Endothelial cell of umbilical vein (primary cell): ENCODE results near the gene SLFN12L. TPM values are rescaled to one million over a fixed set of nuclear protein-coding genes. Genes with fewer than 3 reads are reported as not detected.
A peak's percentile ranks its signal among the peaks of the same experiment; 100 is the strongest.

ENCODE experiments used
- BruUV-seq: library from RNA; stranded (reverse); fragments of 400-500 nt; replicated peaks from 2 replicates; lab custom pipeline; 2021; lab: Mats Ljungman, UMichigan
- CTCF ChIA-PET: fragments of 300-600, 350-600 bp; sonication (Branson Sonifier 250); formaldehyde crosslinking; loops from one replicate; lab custom pipeline; 2021; ENCODE audit warnings: antibody characterized with exemption, inconsistent platforms; lab: Charles Lee
- POLR2A ChIA-PET: fragments of 300-600, 350-600 bp; sonication (Branson Sonifier 250); formaldehyde crosslinking; loops from one replicate; lab custom pipeline; 2021; ENCODE audit warnings: antibody characterized with exemption, inconsistent platforms; lab: Charles Lee
- DNase-seq: peaks from one replicate; pipeline ENCODE4 v3.0.0-alpha.2; 2011; ENCODE audit warnings: low read depth, low spot score
- FAIRE-seq: peaks from 2 replicates; lab custom pipeline; 2011; peaks lifted over from hg19 to GRCh38; lab: Jason Lieb, UNC
- H2AFZ ChIP-seq: 2 replicates; pipeline ENCODE4 v1.6.0; 2012; ENCODE audit warnings: low read depth, low read length, control low read depth, inconsistent platforms
- H3K27ac ChIP-seq: 2 replicates; pipeline ENCODE4 v1.5.1; 2011; ENCODE audit warnings: low read depth, mild to moderate bottlenecking, control low read depth, low read length, moderate library complexity; ENCODE audit not compliant: insufficient read depth
- H3K27me3 ChIP-seq, 2 experiments: 2 replicates each; pipeline versions ENCODE4 v1.6.0 to v1.6.1; 2011; ENCODE audit warnings: low read length in 2 of 2, mixed read lengths in 1 of 2; ENCODE audit not compliant: control insufficient read depth in 2 of 2, insufficient read depth in 2 of 2
- H3K36me3 ChIP-seq, 2 experiments: 2 replicates in 1 of 2; 3 replicates in 1 of 2; pipeline ENCODE4 v1.5.1; 2011; ENCODE audit warnings: low read length in 2 of 2, mild to moderate bottlenecking in 1 of 2, moderate library complexity in 1 of 2; ENCODE audit not compliant: control insufficient read depth in 2 of 2, insufficient read depth in 2 of 2; ENCODE audit errors: extremely low read depth in 1 of 2
- H3K4me1 ChIP-seq: 3 replicates; pipeline ENCODE4 v1.5.1; 2011; ENCODE audit warnings: mild to moderate bottlenecking, low read length; ENCODE audit not compliant: control insufficient read depth, insufficient read depth; ENCODE audit errors: extremely low read depth
- H3K4me2 ChIP-seq: 2 replicates; pipeline ENCODE4 v1.6.1; 2011; ENCODE audit warnings: low read length, control low read depth, mixed read lengths; ENCODE audit not compliant: insufficient read depth
- H3K4me3 ChIP-seq, 3 experiments: fragments of 200-600 bp in 1 of 3; sonication (generic), shearing (Covaris generic) in 1 of 3; replicated peaks in 1 of 3; 2 replicates each; pipeline ENCODE4 v1.5.1; 2011 to 2016; ENCODE audit warnings: control low read depth in 3 of 3, low read length in 3 of 3, mild to moderate bottlenecking in 2 of 3, inconsistent platforms in 1 of 3, low read depth in 1 of 3, moderate library complexity in 1 of 3; ENCODE audit not compliant: insufficient read depth in 1 of 3
- H3K79me2 ChIP-seq: 2 replicates; pipeline ENCODE4 v1.6.0; 2012; ENCODE audit warnings: low read length, inconsistent platforms; ENCODE audit not compliant: control insufficient read depth, insufficient read depth
- H3K9ac ChIP-seq: replicated peaks from 2 replicates; pipeline ENCODE3; 2011; ENCODE audit warnings: low read length, control low read depth; ENCODE audit not compliant: insufficient read depth; ENCODE audit errors: extremely low read depth
- H3K9me1 ChIP-seq: replicated peaks from 3 replicates; pipeline ENCODE4 v1.6.0; 2011; ENCODE audit warnings: mild to moderate bottlenecking, low read length; ENCODE audit not compliant: control insufficient read depth, insufficient read depth; ENCODE audit errors: extremely low read depth
- H3K9me3 ChIP-seq: replicated peaks from 2 replicates; pipeline ENCODE4 v1.5.1; 2012; ENCODE audit warnings: low read length, inconsistent platforms; ENCODE audit not compliant: control insufficient read depth, insufficient read depth
- H4K20me1 ChIP-seq: replicated peaks from 2 replicates; pipeline ENCODE3; 2011; ENCODE audit warnings: mild to moderate bottlenecking, low read length; ENCODE audit not compliant: control insufficient read depth, insufficient read depth; ENCODE audit errors: extremely low read depth
- EZH2 ChIP-seq: IDR thresholded peaks from 2 replicates; pipeline ENCODE4 v1.6.1; 2012; ENCODE audit warnings: borderline replicate concordance, low read depth, mild to moderate bottlenecking, moderate library complexity, low read length, inconsistent platforms; ENCODE audit not compliant: severe bottlenecking
- FOS ChIP-seq: IDR thresholded peaks from 2 replicates; pipeline ENCODE4 v1.6.1; 2011; ENCODE audit warnings: mild to moderate bottlenecking, low read length, moderate library complexity, borderline replicate concordance; ENCODE audit not compliant: insufficient read depth
- POLR2A ChIP-seq: IDR thresholded peaks from 2 replicates; pipeline ENCODE4 v1.6.1; 2012; ENCODE audit warnings: low read depth, mild to moderate bottlenecking, control low read depth, low read length
- POLR2AphosphoS5 ChIP-seq: IDR thresholded peaks from 2 replicates; pipeline ENCODE4 v1.6.1; 2012; ENCODE audit warnings: low read depth, mild to moderate bottlenecking, control low read depth, low read length, moderate library complexity; ENCODE audit not compliant: insufficient read depth
- dilution Hi-C: fragments of 300-500 bp; cut with MboI; formaldehyde crosslinking; loops from one replicate; pipeline ENCODE4 v1.15.0; 2019; ENCODE audit warnings: low sequenced_read_pairs; ENCODE audit not compliant: extremely low pct_ligation_motif_present
- intact Hi-C: fragments of 100-400 bp; cut with micrococcal nuclease; formaldehyde crosslinking; loops from one replicate; pipeline ENCODE4 v1.10.0; 2022
- polyA plus RNA-seq, 4 experiments: library from polyadenylated mRNA; depleted of rRNA in 3 of 4; stranded (reverse) in 3 of 4; unstranded in 1 of 4; fragments of >200 nt; gene quantifications; 2 replicates each; pipeline versions ENCODE4 v1.2.1 to v1.2.3, GENCODE V29; 2011 to 2012; ENCODE audit warnings: missing spikeins in 1 of 4
- total RNA-seq: library from RNA; stranded (reverse); gene quantifications from 2 replicates; pipeline ENCODE4 v1.2.3, GENCODE V29; 2021
- TF ChIP-seq, protein P1 (sequence below): IDR thresholded peaks from 2 replicates; pipeline ENCODE4 v1.6.1; 2011; ENCODE audit not compliant: insufficient read depth, insufficient read length
- TF ChIP-seq, protein P2 (sequence below), 2 donors: IDR thresholded peaks; 1 replicate in 1 of 2; 2 replicates in 1 of 2; pipeline ENCODE4 v1.5.1; 2011; ENCODE audit warnings: low read length in 2 of 2, mild to moderate bottlenecking in 2 of 2, moderate library complexity in 2 of 2, control low read depth in 1 of 2, inconsistent platforms in 1 of 2, low read depth in 1 of 2; ENCODE audit not compliant: insufficient read depth in 1 of 2; ENCODE audit errors: extremely low read depth in 1 of 2

SLFN12L gene
- total and polyA plus RNA-seq, 2 donors (not counting 3 experiments of a cell fraction or from before 2014, with no cell fraction given): not detected

DNA sequence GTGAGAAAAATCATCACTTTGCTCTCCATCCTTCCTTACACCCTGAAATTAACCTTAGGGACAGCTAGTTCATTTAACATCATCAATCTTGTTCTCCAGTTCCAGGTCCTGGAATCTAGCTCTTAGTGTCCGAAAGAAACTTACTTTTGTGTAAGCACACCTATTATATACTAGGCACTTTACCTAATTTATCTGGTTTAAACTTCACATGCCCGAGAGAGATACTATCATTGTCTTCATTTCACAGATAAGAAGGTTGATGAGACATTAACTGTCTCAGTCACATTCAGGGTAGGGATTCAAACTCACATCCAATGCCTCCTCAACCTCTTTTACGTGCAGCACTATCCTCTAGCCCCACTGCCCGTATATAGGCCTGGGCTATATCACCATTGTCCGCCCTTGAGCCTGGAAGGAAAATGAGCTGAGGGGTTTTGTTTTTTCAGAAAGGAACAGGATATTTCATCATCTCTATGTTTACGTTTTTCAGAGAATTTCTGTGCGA, 49.1 kb upstream of the SLFN12L start:
- Histone ChIP-seq H3K4me1 (peaks cover 19% of the 10 kb centered on the region), H2AFZ (peak overlapping the region; percentile 59), H3K4me2 (peak overlapping the region; percentile 73), H4K20me1 (no peaks in the 10 kb centered on the region), H3K9me3 (no peaks in the 10 kb centered on the region), H3K27me3 (peaks cover 4 to 6% of the 10 kb centered on the region in 2 experiments), H3K36me3 (no peaks in the 10 kb centered on the region), H3K9me1 (no peaks in the 10 kb centered on the region), H3K9ac (peak overlapping the region; percentile 95), H3K27ac (peak overlapping the region; percentile 91), H3K4me3 (peak overlapping the region in 2 of 3 experiments; percentile 70 to 84), H3K79me2 (peaks cover 42% of the 10 kb centered on the region)
- dilution Hi-C loops (no loop called here), intact Hi-C loops (loop anchor here (1.0 to 5.0 kb wide), 6 partner anchors 8 to 344 kb away; partner anchors contain the start of genes PEX12, SLFN11, SLFN12 and SLFN5)
- POLR2A ChIA-PET: interaction anchor here (1.0 kb wide), 1 partner anchor 8 kb away, joined by 4 read pairs; no protein-coding TSS in a partner anchor
- TSS peak; percentile 99 for BruUV-seq
- DNase-seq (no peak), FAIRE-seq (no peak)
- CTCF ChIA-PET: interaction anchor here (0.8 to 1.6 kb wide), 3 partner anchors 8 to 161 kb away, joined by 3 to 8 read pairs (median 6); partner anchors contain the start of gene PEX12
- no peak for TF ChIP-seq POLR2A
- TF ChIP-seq, protein P1, sequence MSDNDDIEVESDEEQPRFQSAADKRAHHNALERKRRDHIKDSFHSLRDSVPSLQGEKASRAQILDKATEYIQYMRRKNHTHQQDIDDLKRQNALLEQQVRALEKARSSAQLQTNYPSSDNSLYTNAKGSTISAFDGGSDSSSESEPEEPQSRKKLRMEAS: no peak
- no peak for TF ChIP-seq FOS
- TF ChIP-seq POLR2AphosphoS5: no peak
- TF ChIP-seq, protein P2, sequence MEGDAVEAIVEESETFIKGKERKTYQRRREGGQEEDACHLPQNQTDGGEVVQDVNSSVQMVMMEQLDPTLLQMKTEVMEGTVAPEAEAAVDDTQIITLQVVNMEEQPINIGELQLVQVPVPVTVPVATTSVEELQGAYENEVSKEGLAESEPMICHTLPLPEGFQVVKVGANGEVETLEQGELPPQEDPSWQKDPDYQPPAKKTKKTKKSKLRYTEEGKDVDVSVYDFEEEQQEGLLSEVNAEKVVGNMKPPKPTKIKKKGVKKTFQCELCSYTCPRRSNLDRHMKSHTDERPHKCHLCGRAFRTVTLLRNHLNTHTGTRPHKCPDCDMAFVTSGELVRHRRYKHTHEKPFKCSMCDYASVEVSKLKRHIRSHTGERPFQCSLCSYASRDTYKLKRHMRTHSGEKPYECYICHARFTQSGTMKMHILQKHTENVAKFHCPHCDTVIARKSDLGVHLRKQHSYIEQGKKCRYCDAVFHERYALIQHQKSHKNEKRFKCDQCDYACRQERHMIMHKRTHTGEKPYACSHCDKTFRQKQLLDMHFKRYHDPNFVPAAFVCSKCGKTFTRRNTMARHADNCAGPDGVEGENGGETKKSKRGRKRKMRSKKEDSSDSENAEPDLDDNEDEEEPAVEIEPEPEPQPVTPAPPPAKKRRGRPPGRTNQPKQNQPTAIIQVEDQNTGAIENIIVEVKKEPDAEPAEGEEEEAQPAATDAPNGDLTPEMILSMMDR (IDR thresholded peaks at IDR 0.05; ENCODE audit: extremely low read depth in 1 of 2, insufficient read depth in 1 of 2, low read depth in 1 of 2, low read length in 2 of 2): no peak
- no peak for TF ChIP-seq EZH2
